Upper lobe of right lung (tissue), 1 donor: ENCODE measurements around the gene PSMB5. TPM values are rescaled to one million over a fixed set of nuclear protein-coding genes. Genes with fewer than 3 reads are reported as not detected.

ENCODE experiments used
- ATAC-seq: fragments of 200-7000 bp; cut with Tn5 transposase; one replicate; pipeline ENCODE4 v1.9.1; 2020; ENCODE audit warnings: mild to moderate bottlenecking, moderate library complexity
- DNase-seq: peaks from one replicate; pipeline ENCODE4 v3.0.0-alpha.2; 2020
- H3K27ac ChIP-seq: fragments of 200-600 bp; one replicate; pipeline ENCODE4 v1.8.0; 2022
- H3K27me3 ChIP-seq: fragments of 200-600 bp; one replicate; pipeline ENCODE4 v1.8.0; 2022; ENCODE audit warnings: mild to moderate bottlenecking
- H3K36me3 ChIP-seq: fragments of 200-600 bp; one replicate; pipeline ENCODE4 v1.8.0; 2022
- H3K4me1 ChIP-seq: fragments of 200-600 bp; one replicate; pipeline ENCODE4 v1.8.0; 2022
- H3K4me3 ChIP-seq: fragments of 200-600 bp; one replicate; pipeline ENCODE4 v1.8.0; 2022; ENCODE audit warnings: mild to moderate bottlenecking
- H3K9me3 ChIP-seq: fragments of 200-600 bp; one replicate; pipeline ENCODE4 v1.8.0; 2022
- intact Hi-C: fragments of 100-400 bp; cut with DNase I; formaldehyde crosslinking; loops from one replicate; pipeline ENCODE4 v1.11.0; 2022
- total RNA-seq: library from RNA; stranded (reverse); fragmentation: NEBNext Ultra II Directional; extraction: Animal tissue kit (Norgen Biotek cat#: 25700); gene quantifications from one replicate; pipeline ENCODE4 v1.2.1, GENCODE V29; 2021
- TF ChIP-seq, protein P1 (sequence below): fragments of 200-600 bp; IDR thresholded peaks from one replicate; pipeline ENCODE4 v1.8.0; 2022; ENCODE audit warnings: antibody characterized with exemption
- donor health status: DM: no; HTN: yes; CAD: no; lungs with severe emphysema.

PSMB5 gene
- total RNA-seq, 1 donor from 2014 or later = 75.7 TPM

DNA sequence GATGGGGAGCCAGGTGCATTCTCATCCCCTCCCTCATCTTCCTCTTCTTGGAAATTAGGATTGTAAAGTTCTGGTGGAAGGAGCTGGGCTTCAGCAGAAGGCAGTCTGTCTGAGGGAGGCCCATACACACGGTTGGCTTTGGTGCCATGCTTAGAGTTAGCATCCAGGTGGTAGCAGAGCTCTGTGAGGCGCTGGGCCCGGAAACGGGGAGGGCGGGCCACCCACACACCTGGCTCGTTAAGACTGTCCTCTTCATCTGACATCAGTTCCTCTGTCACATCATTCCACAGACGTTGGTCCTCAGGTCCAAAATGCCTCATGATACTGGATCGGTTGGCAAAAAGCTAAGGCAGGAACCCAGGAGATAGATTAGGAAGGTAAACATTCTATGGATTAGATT is 47.4 kb downstream of the PSMB5 start:
- H3K27ac ChIP-seq = no peak overlapping the region
- DNase-seq (peak; percentile 43), ATAC-seq (no peak)
- no peaks in the 10 kb centered on the region for H3K9me3 ChIP-seq
- peaks cover 5% of the 10 kb centered on the region for H3K36me3 ChIP-seq
- no peaks in the 10 kb centered on the region for H3K4me1 ChIP-seq
- no peaks in the 10 kb centered on the region for H3K27me3 ChIP-seq
- TF ChIP-seq, protein P1, sequence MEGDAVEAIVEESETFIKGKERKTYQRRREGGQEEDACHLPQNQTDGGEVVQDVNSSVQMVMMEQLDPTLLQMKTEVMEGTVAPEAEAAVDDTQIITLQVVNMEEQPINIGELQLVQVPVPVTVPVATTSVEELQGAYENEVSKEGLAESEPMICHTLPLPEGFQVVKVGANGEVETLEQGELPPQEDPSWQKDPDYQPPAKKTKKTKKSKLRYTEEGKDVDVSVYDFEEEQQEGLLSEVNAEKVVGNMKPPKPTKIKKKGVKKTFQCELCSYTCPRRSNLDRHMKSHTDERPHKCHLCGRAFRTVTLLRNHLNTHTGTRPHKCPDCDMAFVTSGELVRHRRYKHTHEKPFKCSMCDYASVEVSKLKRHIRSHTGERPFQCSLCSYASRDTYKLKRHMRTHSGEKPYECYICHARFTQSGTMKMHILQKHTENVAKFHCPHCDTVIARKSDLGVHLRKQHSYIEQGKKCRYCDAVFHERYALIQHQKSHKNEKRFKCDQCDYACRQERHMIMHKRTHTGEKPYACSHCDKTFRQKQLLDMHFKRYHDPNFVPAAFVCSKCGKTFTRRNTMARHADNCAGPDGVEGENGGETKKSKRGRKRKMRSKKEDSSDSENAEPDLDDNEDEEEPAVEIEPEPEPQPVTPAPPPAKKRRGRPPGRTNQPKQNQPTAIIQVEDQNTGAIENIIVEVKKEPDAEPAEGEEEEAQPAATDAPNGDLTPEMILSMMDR = no peak
- intact Hi-C loops = loop anchor here (5.0 kb wide), 1 partner anchor 70 kb away; the partner anchor contains the start of gene CDH24
- H3K4me3 ChIP-seq = no peak overlapping the region

DNA sequence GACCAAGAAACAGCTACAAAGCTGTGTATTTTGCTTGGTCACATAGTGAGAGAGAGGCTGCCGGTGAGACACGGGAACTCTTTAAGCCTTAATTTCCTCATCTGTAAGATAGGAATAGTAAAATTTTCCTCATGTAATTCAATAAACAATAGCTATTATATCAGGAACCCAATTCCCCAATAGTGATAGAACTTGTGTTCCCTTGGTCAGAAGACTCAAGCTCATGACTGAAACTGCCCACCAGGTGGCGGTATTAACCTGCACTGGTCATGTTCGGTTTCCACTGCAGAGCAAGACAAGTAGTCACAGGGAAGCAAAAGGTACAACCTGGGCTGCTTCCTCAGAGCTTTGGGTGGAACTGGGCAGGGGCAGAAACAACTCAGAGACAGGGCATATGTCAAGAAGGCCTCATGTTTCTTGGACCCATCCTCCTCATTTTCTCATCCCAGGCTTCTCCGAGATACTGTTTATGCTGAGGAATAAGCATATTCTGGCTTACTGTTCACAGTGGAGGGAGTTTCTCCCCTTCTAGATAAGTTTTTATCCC is 48.1 kb downstream of the PSMB5 start:
- TF ChIP-seq, protein P1 = peak; percentile 93
- H3K27me3 ChIP-seq = peaks cover 6% of the 10 kb centered on the region
- intact Hi-C loops = loop anchor here (5.0 kb wide), 1 partner anchor 71 kb away; the partner anchor contains the start of gene CDH24
- peaks cover 5% of the 10 kb centered on the region for H3K36me3 ChIP-seq
- peak; percentile 78 for ATAC-seq
- no peak overlapping the region for H3K4me3 ChIP-seq
- peak; percentile 83 for DNase-seq
- peaks cover 6% of the 10 kb centered on the region for H3K4me1 ChIP-seq
- no peaks in the 10 kb centered on the region for H3K9me3 ChIP-seq
- no peak overlapping the region for H3K27ac ChIP-seq

DNA sequence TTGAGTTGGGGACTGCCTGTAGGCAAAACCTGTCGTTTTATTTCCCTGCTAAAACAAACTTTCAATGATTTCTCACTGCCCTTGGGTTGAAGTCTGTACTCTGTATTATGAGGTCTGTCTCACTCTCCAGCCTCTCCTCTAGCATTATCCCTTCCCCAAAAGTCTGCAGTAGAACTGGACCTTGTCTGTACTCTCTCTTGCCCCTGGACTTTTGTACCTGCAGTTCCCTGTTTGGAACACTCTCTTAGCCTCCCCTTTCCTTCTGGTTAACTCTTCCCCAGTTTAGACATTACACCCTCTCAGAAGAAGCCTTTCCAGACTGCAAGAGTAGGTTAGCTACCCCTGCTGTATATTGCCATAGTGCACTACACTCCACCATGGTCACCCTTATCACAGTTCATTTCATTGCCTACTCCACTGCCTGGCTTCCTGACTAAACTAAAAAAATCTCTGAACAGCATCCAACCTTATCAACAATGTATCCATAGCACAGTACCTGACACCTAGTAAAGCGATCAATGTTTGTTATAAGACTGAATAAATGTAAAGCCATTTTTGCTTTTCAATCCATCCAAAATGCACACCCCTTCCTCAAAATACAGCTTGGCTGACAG is 48.7 kb downstream of the PSMB5 start:
- TF ChIP-seq, protein P1 = no peak
- intact Hi-C loops = loop anchor here (5.0 kb wide), 1 partner anchor 71 kb away; the partner anchor contains the start of gene CDH24

DNA sequence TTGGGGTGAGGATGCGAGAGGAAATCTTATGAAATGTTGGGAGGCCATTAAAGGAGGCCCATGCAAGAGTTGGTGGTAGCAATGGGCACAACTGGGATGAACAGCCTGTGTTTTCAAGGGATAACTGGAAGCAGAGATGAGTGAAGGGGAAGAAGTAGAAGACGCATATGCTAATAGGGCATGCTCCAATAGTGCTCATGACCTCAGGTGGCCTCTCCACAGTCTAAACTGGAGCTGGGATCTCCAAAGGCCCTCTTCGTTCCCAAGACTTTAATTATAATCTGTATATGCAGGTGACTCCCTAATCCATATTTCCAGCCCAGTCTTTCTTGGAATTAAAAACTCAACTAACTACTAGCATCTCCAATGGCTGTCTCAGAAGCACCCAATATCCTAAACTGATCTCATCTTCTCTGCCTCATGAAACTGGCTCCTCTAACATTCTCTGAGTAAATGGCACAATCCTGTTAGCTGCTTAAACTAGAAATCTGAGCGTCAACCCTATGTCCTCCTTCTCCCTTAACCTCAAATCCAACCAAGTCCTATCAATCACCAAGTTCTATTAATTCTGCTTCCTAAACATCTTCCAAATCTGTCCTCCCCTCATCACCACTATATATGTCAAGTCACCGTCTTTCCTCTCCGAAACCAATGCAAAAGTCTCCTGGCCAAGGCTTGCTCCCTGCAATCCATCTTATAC is 49.6 kb downstream of the PSMB5 start:
- H3K9me3 ChIP-seq = no peaks in the 10 kb centered on the region
- intact Hi-C loops = loop anchor here (5.0 kb wide), 1 partner anchor 72 kb away; the partner anchor contains the start of gene CDH24
- ATAC-seq = no peak
- TF ChIP-seq, protein P1 = no peak
- H3K36me3 ChIP-seq = peaks cover 5% of the 10 kb centered on the region
- H3K4me1 ChIP-seq = peaks cover 11% of the 10 kb centered on the region
- no peak overlapping the region for H3K4me3 ChIP-seq
- DNase-seq = no peak
- no peak overlapping the region for H3K27ac ChIP-seq
- peaks cover 9% of the 10 kb centered on the region for H3K27me3 ChIP-seq

More for the DNA sequence above, 48.7 kb downstream of the PSMB5 start:
- Histone ChIP-seq H3K27ac (no peak overlapping the region), H3K4me1 (peaks cover 10% of the 10 kb centered on the region), H3K27me3 (peaks cover 9% of the 10 kb centered on the region), H3K4me3 (no peak overlapping the region), H3K9me3 (no peaks in the 10 kb centered on the region), H3K36me3 (peaks cover 5% of the 10 kb centered on the region)
- DNase-seq (no peak), ATAC-seq (no peak)

DNA sequence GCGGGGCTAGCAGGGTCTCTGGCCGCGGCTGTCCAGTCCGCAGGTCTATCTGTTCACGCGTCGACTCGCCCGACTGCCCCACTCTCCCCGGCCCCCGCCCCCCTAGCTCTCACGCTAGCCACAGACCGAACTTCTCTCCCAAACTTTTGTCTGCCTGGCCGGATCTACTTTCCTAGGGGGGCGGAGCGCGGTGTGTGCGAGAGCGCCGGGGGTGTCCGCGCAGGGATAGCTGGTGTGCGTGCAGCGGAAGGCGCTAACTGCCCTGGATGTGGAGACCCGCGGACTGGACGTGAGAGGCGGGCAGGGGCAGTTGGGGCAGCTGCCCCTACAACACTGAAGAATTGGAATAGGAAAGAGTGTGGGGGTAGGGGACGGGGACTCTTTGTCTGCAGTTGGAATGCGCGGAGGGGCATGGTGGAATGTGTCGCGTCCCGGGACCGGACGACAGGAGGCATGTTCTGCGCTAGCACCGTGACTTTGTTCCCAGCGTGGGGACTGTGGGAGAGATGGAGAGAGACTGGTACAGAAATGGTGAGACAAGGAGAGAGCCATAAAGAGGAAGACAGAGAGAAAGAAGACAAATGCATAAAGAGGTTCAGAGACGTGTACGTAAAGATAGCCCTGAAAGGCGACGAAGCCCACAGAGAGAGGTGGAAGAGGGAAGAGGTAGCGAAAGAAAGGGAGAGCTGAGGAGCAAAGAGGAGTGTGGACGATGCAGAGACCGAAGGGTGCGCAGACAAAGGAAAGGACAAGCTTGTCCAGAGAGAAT is 52.0 kb downstream of the PSMB5 start, which contains the start of gene AJUBA:
TSS of gene AJUBA (minus strand) at position 75 of the 769 bp plus-strand sequence. CDS start 285 bp downstream, outside the sequence.
- TF ChIP-seq, protein P1 = no peak
- Histone ChIP-seq H3K27me3 (peaks cover 9% of the 10 kb centered on the region), H3K4me1 (peaks cover 26% of the 10 kb centered on the region), H3K9me3 (no peaks in the 10 kb centered on the region), H3K36me3 (no peaks in the 10 kb centered on the region), H3K27ac (peak within 1 kb of the TSS; percentile 78), H3K4me3 (peak within 1 kb of the TSS; percentile 83)
- ATAC-seq (peak; percentile 80), DNase-seq (peak; percentile 94)
- intact Hi-C loops = no loop called here
